GM18498 (cell line): ENCODE data around the gene BEST3.
"Not testable (repeated sequence)": the region's sequence is repeated elsewhere in the genome, so short reads cannot be mapped to it uniquely, and the experiment has no call there.

ENCODE experiments used
- ATAC-seq: cut with Tn5 transposase; IDR thresholded peaks from one replicate; pipeline ENCODE4 v1.9.1; 2021; ENCODE audit warnings: mild to moderate bottlenecking, moderate library complexity; ENCODE audit not compliant: unreplicated experiment

BEST3 gene

DNA sequence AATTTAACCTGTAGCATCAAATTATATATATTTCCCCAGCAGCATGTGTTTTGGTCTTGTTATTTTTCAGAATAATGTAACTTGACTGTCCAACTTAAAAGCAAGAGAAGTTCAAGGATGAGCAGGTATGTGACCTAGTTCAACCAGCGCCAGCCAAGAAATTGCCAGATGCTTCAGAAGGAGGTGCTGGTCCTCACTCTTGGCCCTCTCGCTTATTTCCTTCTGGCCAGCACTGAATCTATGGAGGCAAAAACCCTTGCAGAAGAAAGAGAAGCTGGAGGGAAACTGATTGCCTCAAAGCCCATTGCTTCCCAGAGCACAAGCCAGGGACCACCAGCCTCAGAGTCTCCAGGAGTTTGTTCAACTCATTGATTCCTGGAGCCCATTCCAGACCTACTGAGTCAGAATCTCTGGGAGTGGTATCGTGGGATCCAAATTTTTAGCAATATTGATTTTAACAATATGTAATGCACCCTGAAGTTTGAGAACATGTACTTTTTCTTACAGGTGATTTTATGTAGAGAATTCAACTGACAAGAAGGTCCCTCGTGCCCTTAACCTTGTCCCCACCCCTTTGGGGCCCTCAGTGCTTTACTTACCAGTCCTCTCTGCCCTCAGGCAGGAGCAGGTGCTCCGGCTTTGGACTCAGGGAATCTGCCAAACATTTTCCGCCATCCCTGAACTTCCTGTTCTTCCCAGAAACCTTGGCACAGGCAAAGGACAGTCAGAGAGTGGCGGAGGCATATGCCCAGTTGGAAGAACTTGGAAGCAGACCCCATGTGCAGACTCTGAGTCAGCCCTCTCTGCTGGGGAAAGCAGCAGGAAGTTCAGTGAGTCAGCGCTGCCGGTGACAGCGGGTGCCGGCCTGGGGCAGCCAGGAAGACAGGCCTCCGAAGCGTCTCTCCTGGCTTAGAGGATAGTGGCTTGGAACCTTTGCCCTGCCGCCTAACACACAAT lies 10.4 kb downstream of the BEST3 start:
- ATAC-seq, result no peak

DNA sequence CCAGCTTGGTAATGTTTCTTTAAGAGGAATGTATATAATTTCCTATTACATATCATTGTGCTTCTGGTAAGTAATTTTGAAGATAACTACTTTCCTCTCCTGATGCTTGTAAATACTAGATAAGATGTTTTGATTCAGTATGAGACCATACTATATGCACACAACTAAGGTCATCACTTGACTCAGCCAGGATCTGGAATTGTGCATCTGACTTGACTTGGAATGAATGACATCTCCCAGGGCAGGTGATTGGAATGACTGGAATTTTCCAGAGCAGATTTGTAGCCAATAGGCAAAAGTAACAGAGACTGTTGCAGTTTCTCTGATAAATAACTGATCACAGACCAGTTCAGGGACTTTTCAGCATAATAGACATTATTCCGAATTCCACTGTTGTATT lies 11.1 kb downstream of the BEST3 start:
- ATAC-seq, result no peak

DNA sequence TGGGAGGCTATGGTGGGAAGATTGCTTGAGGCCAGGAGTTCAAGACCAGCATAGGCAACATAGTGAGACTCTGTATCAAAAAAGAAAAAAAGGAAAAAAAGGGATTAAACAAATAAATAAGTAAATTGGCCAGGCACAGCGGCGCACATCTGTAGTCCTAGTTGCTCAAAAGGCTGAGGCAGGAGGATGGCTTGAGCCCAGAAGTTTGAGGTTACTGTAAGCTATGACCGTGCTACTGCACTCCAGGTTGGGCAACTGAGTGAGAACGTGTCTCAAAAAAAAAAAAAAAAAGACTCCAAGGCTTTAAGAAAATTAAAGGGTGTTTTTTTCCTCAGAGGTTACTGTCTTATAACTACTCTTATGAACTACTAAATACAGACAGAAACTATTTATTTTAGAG lies 11.7 kb downstream of the BEST3 start:
- no peak for ATAC-seq

DNA sequence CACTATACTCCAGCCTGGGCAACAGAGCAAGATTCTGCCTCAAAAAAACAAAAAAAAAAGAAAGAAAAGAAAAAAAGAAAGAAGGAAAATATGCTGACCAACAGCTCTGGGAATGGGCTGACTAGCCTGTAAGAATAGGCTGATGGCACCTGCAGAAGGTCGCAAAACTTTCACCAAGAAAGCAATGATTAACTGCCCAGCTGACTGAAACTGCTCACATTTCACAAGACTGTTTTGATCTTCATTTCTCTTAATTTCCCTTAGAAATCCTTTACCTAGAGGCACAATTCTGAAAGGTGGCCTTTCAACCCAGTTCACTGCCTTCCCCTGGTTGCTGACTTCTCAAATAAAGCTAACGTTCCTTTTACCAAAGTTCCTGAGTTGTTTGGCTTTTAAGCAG lies 12.4 kb downstream of the BEST3 start:
- no peak for ATAC-seq

DNA sequence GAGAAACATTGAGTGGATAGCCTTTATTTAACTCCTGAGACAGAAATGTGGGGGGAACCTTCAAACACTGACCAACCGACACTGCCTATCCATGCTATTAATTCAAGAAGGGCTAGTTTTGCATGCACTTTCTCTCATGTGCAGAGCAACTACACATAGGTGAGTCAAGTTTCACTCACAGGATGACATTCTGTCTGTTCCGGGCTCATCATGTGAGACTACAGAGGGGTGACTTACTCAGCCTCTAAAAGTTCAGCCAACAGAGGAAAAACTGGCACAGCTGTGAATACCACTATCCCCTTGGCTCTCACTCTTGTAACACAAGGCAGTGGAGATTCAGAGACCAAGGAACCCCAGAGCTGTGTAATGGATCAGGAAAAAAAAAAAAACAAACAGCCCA lies 13.3 kb downstream of the BEST3 start:
- peak; percentile 50 for ATAC-seq

DNA sequence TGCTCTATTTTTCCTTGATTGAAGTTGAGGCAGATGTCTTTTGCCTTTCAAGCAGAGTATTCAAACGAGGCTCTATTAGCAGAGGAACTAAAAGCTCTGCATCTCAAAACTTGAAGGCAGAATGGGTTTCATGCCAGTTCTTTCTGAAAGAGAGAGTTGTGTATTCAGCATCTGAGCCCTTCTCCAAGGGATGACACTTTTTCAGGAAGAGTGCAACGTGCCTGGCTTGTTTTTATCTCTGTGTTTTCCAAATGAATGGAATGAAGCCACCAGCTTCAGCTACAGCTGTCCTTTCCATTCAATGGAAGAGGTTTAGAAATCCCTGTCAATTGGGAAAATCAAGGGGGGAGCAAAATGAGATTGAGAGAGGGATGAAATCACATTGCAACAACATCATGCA lies 14.6 kb downstream of the BEST3 start:
- no peak for ATAC-seq

DNA sequence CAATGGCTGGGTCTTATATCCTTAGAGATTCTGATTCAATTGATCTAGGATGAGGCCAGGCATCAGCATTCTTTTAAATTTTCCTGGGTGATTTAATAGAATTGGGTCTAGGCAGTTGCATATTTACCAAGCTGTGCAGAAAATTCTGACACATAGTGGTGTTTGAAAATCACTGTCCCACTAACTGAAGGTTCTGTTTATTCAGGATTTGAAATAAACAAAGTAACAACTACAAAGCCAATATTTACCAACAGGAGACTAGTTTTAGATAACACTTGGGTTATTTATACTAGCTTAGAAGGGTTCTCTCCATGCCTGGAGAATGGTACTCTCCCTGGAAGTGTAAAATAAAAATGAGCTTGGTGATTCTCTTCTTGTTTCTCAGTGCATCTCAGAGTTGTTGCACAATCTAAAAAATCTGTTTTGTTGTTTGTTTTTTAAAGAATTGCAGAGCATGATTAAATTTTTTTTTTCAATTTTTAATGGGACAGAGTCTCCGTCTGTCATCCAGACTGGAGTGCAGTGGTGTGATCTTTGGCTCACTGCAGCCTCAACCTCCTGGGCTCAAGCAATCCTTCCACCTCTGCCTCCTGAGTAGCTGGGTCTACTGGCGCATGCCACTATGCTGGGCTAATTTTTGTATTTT lies 16.9 kb downstream of the BEST3 start:
- ATAC-seq, result no peak

DNA sequence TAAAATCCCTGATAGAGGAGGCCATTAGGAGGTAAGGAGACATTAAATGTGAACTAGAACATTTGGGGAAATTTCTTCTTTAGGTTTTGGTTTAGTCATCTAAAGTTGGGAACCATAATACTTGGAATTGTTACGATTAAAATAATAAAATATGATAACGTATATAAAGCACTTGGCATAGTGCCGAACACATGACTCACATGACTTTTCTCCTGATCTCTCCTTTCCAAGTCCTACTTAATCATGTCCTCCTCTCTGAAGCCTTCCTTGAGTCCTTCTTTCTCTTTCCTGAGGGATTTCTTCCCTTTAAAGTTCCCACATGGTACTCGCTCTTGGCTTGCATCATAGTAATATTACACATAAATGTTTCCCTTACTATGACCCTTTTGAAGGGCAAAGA lies 20.0 kb downstream of the BEST3 start:
- ATAC-seq, result no peak

DNA sequence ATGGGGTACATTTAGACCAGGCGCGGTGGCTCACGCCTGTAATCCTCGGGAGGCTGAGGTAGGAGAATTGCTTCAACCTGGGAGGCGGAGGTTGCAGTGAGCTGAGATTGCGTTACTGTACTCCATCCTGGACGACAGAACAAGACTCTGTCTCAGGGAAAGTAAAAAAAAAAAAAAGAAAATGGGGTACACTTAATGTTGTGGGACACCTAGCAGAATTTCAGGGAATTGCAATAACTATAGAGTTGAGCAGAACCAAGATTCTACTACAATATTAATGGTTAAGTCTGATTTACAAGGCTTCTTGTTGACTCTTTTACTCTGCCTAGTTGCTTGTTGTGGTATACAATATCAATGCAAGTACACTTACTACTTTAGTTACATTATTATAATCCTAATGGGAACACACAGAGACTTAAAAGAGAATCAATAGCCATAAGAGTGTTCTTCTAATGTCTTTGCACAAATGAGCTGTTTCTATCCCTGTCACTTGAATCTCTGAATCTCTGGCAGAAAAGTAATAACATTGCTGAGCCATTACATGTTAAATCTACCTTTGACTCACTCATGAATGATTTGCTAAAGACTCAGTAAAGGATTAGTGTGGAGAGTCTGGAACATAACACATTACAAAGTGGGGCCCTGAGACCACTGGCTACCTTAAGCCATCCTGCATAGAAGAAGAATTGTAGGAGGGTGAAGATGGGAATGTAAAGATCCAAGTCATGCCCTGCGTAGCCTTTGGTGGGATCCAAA lies 22.7 kb downstream of the BEST3 start:
- ATAC-seq, result no peak

DNA sequence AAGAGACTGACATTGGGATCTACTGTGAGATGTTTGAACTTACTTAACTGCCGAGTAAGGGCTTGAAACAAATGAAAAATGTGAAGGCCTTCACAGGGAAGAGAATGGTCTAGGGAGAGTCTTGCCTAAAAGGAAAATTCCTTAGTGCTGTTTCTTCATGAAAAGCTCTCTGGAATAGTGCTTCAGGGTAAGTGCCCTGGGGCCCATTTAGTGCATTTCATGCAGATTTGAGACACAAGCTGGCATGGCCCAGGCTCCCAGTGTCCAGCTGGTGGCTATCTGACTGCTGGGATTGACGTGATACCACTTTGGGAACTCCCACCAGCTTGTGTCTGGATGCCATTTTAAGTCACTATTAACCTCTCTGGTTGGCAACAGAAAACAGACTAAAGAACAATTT lies 26.9 kb downstream of the BEST3 start:
- ATAC-seq, result no peak

DNA sequence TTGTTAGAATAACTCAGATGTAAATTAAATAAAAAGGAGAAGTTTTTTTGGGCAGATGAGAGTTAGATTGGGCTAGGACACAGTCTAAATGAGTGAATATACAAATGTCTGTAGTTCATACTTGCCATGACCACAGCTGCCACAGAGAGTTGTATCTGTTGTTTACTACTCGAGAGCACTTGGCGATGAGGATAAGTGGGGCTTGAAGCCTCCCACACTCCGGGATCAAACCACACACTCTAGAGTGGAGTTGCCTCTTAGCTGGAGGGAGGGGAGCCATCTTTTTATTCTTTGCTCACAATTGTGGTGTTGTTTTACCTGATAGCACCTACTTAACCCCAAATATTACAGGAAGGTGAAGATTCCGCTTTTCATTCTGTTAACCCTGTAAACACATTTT lies 27.5 kb downstream of the BEST3 start:
- ATAC-seq, result no peak

DNA sequence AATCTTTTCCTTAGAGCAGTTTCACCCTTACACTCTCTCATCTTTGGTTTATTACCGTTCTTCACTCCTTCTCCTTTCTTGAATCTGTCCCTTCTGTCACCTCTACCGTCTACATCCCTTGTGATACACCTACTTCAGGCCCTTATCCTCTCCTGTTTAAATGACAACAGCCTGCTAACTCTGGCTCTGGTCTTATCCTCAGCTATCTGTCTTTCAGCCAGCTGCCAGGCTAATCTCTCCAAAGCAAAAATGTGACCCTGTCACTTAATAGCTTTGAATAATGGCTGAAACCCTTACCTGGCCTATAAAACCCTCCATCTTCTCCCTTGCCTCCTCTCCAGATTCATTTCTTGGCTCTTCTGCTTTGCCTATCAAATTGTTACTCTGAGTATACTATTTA lies 32.3 kb downstream of the BEST3 start:
- no peak for ATAC-seq

DNA sequence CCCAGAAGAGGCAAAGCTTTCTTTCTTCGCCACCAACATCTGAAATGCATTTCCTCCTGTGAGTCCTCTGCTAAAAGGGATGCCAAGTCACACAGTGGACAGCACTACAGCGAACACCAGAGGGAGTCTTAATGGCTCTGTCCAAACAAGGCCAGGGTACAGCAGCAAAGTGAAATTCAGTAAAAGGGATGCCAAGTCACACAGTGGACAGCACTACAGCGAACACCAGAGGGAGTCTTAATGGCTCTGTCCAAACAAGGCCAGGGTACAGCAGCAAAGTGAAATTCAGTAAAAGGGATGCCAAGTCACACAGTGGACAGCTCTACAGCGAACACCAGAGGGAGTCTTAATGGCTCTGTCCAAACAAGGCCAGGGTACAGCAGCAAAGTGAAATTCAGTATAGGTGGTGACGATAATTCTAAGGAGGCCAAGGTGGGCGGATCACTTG lies 34.1 kb downstream of the BEST3 start:
- not testable (repeated sequence) for ATAC-seq

DNA sequence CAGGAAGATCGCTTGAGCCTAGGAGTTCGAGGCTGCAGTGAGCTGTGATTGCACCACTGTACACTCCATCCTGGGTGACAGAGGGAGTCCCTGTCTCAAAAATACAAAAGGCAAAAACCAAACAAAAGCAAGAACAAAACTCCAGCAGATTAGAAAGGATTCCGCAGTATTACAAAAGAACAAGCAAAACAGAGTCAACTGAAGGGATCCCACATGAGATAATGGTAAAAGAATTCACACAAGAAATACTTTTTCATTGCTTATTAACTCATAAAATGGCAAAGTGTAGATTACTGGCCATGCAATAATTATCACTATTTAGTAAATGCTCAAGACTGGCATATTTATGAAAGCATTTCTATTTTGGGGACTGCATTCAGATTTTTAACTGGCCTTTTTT lies 35.4 kb downstream of the BEST3 start:
- ATAC-seq, result no peak

DNA sequence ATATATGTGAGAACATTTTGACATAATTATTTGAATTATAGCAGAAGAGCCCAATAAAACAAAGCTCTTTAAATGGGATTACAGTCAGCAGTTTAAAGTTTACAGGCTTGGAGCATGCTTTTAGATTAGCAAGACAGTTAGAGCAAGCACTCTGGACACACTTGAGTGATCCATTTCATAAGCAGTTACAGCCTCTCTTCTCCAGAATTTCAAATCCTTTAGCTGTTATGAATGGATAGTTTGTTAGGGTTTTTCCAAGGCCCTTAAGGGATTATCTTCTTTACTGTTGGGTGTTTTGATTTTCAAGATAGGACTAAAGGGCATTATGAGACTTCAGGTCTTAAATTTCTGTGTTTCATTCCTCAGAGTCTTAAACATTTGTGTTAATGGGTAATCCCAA lies 36.3 kb downstream of the BEST3 start:
- no peak for ATAC-seq

DNA sequence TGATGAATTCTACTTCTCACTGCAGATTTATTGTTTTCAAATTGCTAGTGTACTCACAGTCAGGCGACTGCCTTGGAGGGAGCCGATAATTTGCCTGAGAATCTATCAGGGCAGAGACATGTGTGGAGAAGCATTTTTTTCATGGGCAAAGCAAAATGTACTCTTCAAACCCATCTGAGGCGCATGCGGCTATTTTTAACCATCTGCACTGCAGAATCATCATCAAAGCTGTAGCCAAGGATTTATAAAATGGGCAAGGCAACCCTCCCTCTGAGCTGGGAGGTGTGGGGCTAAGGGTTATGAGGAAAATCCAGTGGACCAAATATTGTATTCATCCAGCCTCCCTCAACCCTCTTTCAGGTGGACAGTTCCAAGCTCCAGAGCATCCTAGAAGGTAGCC lies 37.7 kb downstream of the BEST3 start:
- ATAC-seq, result no peak

DNA sequence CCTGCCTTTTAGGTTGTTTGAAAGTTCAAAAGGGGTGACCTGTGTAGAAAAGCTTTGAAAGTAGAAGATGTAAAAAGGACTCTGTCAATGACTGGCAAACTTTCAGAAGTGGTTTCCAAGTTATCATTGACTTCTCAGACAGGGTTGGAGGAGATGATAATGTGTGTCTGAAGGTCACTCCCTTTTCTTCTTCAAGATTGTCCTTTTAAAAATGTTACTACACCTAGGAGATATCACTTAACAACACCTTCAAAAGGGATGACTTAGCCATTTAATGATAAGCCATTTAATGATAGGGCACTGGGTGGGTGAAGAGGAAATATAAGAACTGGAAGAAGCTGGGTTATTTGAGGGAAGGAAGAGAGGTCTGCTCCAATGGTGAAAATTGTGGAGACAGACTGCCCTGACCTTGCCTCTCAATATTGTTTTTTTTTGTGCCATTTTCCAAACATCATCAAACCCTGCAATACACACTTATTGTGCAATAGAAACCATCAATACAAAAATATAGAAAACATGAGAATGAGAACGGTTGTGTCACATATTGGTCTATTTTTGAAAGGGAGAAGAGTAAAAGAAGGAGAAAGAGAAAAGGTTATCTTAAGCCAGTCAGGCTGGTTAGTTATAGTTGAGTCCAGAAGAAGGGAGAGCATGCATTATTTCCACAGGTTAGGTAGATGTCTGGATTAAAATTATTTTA lies 38.8 kb downstream of the BEST3 start:
- no peak for ATAC-seq

DNA sequence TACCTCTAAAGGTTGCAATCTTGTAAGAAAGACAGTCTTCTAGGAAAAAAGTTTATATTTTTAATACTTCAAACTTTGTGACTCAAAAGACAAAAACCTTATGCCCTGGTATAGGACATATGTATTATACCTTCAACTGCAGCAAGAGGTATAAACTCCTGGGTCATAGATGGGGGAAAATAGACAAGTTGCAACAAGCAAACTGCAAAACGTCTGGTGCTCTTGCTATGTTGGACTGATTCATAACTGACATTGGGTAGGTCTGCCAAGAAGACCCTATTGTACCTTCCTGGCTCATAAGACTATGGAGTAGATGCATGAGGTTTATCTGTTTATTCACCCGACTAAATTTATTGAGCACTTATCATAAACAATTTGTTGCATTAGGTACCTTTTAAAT lies 40.9 kb downstream of the BEST3 start:
- no peak for ATAC-seq

DNA sequence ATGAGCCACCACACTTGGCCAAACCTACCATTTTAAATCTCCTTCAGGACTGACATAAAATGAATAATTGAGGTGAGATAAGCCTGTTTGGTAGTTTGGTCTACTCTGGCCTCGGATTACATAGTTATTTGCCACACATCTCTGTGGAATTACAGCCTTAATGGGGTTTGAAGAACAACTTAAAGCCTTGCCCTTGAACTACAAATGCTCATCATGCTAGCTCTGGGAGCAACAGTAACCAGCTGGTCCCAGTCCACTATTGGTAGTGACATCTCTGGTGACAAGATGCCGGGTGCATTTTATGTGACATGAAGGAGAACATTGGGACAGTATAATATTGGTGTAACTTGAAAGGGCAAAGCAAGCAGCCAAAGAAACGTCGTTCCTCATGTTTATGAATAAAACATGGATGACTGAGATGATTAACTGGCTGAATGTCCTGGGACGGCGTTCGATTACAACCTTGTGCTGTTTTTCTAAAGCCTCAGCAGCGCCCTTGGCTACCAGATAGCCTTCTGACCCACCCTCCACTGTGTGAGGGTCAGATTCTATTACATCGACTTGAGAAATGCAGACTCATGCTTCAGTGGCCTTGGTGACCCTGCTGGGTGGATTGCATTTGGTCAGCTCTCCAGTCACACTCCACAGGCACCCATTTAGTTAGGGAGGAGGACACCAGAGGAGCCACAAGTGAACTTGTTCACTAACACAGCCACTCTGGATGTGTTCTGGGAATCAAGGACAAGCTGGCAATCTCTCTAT lies 41.5 kb downstream of the BEST3 start:
- ATAC-seq, result no peak

DNA sequence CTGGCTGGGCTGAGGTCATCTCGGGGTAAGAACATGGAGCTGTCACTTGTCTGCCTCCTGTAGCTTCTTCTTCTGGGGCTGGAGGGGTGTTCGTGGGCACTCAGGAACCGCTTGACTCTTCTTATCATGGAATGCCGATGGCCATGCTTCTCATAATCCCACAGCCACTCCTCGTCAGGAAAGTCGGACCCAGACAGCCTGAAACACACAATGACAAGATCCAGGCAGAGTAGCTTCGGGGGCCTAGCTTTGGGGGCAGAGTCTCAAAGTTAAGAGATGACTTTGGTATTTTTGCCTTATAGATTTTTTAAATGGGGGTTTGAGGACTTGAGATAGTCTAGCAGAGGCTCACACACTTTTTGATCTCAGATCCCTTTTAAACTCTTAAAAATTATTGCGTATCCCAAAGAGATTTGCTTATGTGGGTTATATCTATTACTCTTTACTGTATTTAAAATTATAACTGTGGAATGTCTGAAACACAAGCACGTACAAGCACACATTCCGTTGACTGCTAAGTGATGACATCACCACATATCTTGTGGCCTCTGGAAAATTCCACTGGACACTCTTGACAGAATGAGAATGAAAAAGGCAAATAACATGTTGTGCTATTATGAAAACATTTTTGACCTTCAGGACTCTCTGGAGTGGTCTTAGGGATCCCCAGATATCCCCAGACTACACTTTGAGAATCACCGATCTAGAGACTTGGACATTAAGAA lies 43.3 kb downstream of the BEST3 start:
- no peak for ATAC-seq
